ENCODE measurements around the gene CRYL1. TPM values are rescaled to one million over a fixed set of nuclear protein-coding genes. Genes with fewer than 3 reads are reported as not detected.

The CRYL1 gene
- total and polyA plus RNA-seq, 2 of the 8 experiments (the other 6 are each of a cell fraction or from before 2014, with no cell fraction given) = 1.9 to 6.4 TPM

- WGBS, 2 experiments (ENCODE audit: extremely low coverage in 1 of 2, insufficient coverage in 1 of 2, insufficient read length in 1 of 2, insufficient replicate concordance in 2 of 2, low coverage in 1 of 2, low lambda C conversion rate in 2 of 2, missing lambda C conversion rate in 1 of 2) = 80% methylated on average over 6 of the region's 6 CpGs; no CpG with 5 or more reads in 1 of the 2 experiments
- no peaks in the 10 kb centered on the region for H3K79me1 ChIP-seq (ENCODE audit: low read depth, low read length)
- no peak overlapping the region for H3K4ac ChIP-seq (replicated peaks; ENCODE audit: insufficient read length, low read depth, low read length)
- H4K20me1 ChIP-seq (replicated peaks in 1 of 2; ENCODE audit: control insufficient read depth in 1 of 2, insufficient read depth in 2 of 2, low read length in 2 of 2) = no peaks in the 10 kb centered on the region
- H3K9me3 ChIP-seq (ENCODE audit: insufficient read depth in 2 of 2, low read depth in 1 of 2, low read length in 1 of 2) = no peaks in the 10 kb centered on the region; a peak in 1 of 4 replicates
- no peak overlapping the region for H2AFZ ChIP-seq (ENCODE audit: low read length)
- CTCF ChIA-PET (ENCODE audit: partially characterized antibody) = interaction anchor here (0.9 kb wide), 1 partner anchor 87 kb away, joined by 3 read pairs; no protein-coding TSS in a partner anchor
- H3K36me3 ChIP-seq (ENCODE audit: control insufficient read depth in 2 of 4, insufficient read depth in 4 of 4, low read length in 3 of 4) = no peaks in the 10 kb centered on the region
- no peak overlapping the region for H2AK5ac ChIP-seq (ENCODE audit: low read depth, low read length)
- no peak overlapping the region for H4K5ac ChIP-seq (ENCODE audit: insufficient read length, low read depth, low read length)
- H3K56ac ChIP-seq (replicated peaks; ENCODE audit: insufficient read length, low read depth, low read length) = no peak overlapping the region
- H3K9ac ChIP-seq (replicated peaks in 1 of 4; ENCODE audit: extremely low read depth in 1 of 4, low read depth in 3 of 4, low read length in 3 of 4) = no peak overlapping the region; a peak in 1 of 7 replicates
- no peak overlapping the region for H4K8ac ChIP-seq (ENCODE audit: extremely low read depth, insufficient read depth, low read length)
- H2BK12ac ChIP-seq (ENCODE audit: low read depth, low read length) = no peak overlapping the region
- FAIRE-seq = no peak
- no peak for TF ChIP-seq KDM1A (IDR thresholded peaks at IDR 0.05; ENCODE audit: borderline replicate concordance, low read length)
- H3K4me3 ChIP-seq (ENCODE audit: extremely low read depth in 1 of 4, insufficient read depth in 2 of 4, low read depth in 3 of 4, low read length in 4 of 4) = no peak overlapping the region
- no peak overlapping the region for H2BK20ac ChIP-seq (ENCODE audit: low read length)
- H3K14ac ChIP-seq (ENCODE audit: insufficient read length) = no peak overlapping the region
- DNase-seq (ENCODE audit: low read depth in 1 of 2, low spot score in 2 of 2) = no peak
- H3K23me2 ChIP-seq (ENCODE audit: low read depth, low read length) = no peaks in the 10 kb centered on the region
- H3K4me2 ChIP-seq (ENCODE audit: insufficient read depth in 1 of 2, low read depth in 2 of 2, low read length in 2 of 2) = no peak overlapping the region
- H2BK120ac ChIP-seq (replicated peaks; ENCODE audit: low read depth, low read length) = no peak overlapping the region
- H3K4me1 ChIP-seq (replicated peaks in 1 of 4; ENCODE audit: control insufficient read depth in 3 of 4, insufficient read depth in 4 of 4, low read length in 3 of 4) = peaks cover 0 to 5% (median under 1%) of the 10 kb centered on the region in 4 experiments; a peak in 2 of 7 replicates
- no peaks in the 10 kb centered on the region for H3K27me3 ChIP-seq (replicated peaks in 1 of 4; ENCODE audit: control insufficient read depth in 3 of 4, extremely low read depth in 1 of 4, insufficient read depth in 3 of 4, low read length in 3 of 4)
- no peak overlapping the region for H3K27ac ChIP-seq (ENCODE audit: low read depth, low read length)
- no peak overlapping the region for H2BK5ac ChIP-seq (ENCODE audit: low read depth, low read length)
- no peaks in the 10 kb centered on the region for H3K79me2 ChIP-seq (ENCODE audit: control insufficient read depth in 1 of 2, insufficient read depth in 2 of 2, low read length in 2 of 2)
- no peak overlapping the region for H2BK15ac ChIP-seq (ENCODE audit: low read length)
- POLR2A ChIA-PET (ENCODE audit: partially characterized antibody) = no interaction called here
- H4K91ac ChIP-seq (replicated peaks; ENCODE audit: insufficient read length, low read length) = no peak overlapping the region
- no peak overlapping the region for H3K18ac ChIP-seq (ENCODE audit: extremely low read depth, low read length)
- no peak overlapping the region for H3K23ac ChIP-seq (ENCODE audit: insufficient read length)
Measured at GRCh38 chr13:20473888-20474287, 51.8 kb downstream of the CRYL1 start.
